HG02884 (cell line): ENCODE measurements around the gene SEMA6D.

Experiments
- ATAC-seq: cut with Tn5 transposase; IDR thresholded peaks from one replicate; pipeline ENCODE4 v1.9.1; 2021; ENCODE audit warnings: mild to moderate bottlenecking, moderate library complexity; ENCODE audit not compliant: unreplicated experiment

Gene SEMA6D

DNA sequence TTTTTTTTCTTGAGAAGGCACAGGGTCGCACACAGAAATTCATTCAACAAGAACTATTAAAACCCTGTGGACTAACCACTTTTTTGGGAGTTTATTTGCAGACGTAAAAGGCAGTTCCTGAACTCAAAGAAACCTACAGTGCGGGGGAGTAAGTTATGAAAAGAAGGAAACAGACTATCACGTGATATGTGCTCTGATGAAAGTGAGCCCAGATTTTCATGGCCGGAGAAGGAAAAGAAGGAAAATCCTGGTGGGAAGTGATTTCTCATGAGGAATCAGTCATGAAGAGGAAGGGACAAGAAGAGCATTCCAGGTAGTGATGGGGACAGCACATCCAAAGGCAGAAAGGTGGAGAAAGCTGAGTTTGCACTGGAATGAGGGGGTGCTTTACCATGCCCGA lies 26.1 kb downstream of the SEMA6D start:
- no peak for ATAC-seq

DNA sequence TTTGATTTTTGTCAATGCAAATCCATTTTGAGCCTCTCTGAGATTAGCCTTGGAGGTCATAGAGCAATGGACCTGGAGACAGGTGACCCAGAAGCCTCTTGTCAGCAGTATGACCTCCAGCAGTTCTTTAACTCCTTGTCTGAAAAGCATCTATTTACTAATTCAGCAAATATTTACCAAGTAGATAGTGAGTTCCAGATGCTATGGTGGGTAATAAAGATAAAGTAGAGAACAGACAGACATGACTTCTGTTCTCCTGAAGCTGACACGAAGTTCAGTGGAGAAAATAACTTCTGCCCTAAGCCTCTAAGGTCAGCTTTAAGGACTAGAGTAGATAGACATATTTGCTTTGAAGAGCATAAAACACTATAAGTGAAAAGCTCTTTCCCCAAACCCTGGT lies 26.6 kb downstream of the SEMA6D start:
- no peak for ATAC-seq

DNA sequence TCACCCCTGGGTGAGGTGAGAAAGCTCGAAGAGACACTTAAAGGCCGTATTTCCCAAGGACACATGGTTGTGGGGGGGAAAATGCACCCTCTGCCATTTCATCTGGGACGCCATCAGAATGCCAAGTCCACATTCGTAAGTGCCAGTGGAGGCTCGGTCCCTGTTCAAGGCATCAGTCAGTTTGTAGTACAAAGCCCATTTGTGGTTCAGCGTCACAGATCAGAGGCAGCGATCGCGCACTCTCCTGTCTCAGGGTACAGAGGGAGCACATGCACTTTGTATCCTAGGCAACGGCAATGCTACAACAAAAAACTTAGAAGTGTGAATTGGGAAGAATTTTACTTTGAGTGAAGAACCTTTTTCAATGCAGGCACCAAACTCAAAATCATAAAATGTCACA lies 27.2 kb downstream of the SEMA6D start:
- no peak for ATAC-seq

DNA sequence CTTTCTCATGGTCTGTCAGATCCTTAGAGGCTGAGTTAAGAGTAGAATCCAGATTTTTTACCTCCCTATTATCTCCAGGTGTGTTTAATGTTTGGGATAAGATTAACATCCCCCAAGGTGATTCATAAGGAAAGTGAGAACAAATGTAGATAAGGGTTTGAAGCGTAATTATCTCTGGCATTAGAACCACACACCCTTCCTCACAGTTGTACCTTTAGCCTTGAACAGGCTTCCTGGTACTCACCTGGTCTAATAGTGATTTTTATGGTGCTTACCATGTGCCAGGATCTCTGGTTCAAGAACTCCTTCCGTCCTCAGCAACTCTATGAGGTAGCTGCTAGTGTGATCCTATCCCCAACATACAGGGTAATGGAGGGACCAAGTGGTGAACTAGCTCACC lies 27.7 kb downstream of the SEMA6D start:
- no peak for ATAC-seq

DNA sequence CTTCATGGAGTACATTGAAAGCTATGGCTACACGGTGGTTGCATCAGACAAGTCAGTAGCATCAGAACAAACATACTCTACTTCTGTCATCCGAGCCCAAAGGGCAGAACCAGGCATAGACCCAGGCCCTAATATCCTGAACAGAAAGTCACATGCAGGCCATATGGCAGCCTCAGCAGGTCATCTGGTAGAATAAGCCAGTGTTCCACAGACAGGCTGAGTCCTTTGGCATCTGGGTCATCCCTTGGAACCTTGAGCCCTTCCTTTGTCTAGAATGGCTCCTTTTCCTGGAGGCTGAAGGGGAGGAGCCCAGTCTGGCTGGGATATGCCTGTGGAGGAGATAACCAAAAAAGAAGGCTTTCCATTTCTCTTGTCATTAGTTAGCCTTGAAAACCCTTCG lies 29.2 kb downstream of the SEMA6D start:
- ATAC-seq: no peak

DNA sequence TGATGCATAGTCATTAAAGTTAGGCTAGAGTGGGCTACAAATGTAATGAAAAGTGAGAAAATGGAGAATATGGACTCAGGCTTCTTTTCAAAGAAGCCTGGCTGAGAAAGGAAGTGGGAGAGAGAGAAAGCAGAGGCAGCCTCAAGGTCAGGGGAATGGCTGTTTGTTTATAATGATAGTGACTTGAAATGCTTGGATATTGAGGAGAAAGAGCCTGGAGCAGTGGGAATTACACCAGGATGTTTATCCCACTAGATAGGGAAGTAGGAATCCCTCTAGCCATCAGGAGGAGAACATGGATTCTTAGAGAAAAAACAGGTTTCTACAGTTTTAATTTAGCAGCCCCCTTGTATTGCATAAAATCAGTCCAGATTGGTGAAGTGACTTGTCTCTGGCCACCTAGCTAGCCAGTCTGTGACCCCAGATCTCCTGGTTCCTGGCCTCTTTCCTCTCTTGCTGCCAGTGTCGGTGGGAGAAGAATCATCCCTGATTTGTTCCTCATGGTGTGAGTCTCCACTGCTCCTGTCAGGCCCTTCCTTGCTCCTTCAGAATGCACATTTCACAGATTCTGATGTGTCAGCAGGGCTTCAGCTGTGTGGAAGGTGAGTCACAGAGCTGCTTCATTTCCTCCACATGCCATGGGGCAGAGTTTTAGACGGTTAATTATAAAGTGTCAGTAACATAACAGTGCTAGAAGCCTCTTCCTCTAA lies 32.9 kb downstream of the SEMA6D start:
- ATAC-seq: no peak

DNA sequence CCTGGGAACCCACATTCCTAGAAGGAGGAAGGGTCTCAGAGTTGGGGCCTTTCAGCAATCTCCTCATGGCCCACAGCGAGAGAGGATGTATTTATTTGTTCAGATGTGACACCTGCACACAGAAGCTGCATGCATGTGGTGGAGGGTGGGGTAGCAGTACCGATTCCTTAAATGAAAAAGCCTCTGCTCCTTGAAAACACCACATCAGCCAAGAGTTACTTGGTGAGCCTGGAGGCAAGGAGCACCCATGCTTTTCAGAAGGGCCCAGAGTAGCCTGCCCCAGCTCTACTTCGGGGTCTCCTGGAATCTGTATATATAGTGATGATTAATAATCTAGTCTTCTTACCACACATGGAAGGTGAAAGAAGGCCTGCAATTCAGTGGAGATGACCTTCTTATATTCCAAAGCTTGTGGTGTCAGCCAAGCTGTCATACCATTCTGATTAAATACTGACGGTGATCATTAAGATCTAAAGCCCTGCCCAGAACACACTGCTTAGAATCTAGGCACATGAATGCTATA lies 33.5 kb downstream of the SEMA6D start:
- ATAC-seq: no peak

DNA sequence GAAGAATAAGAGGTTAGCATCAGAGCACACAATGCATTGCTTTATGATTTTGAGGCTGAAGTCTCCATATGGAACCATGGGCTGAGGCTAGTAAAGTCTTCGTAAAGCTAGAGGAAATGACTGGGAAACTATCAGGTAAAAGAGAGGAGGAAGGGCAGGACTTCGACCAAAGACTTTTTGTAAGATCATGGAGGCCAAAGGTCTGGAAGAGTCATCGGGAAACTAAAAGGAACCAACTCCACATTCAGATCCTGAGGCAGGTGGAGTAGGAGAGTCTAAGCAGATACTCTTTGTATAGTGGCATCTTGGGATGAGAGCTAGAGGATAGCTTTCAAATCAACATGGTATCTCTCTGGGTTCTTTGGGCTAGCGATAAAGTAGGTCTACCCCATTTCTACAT lies 36.3 kb downstream of the SEMA6D start:
- no peak for ATAC-seq

DNA sequence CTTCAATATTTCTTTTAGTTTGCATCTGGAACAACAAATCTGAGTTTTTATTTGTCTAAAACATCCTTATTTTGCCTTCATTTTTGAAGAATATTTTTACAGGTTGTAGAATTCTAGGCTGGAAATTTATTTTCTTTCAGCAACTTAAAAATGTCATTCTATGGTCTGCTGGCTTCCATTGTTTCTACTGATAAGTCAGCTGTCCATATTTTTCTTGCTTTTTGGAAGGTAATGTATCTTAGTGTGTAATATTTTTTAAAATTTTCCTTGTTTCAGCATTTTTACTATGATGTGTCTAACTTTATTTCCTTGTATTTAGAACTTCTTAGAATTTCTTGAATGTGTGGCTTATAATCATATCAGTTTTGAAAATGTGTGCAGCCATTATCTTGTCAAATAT lies 37.0 kb downstream of the SEMA6D start:
- no peak for ATAC-seq

DNA sequence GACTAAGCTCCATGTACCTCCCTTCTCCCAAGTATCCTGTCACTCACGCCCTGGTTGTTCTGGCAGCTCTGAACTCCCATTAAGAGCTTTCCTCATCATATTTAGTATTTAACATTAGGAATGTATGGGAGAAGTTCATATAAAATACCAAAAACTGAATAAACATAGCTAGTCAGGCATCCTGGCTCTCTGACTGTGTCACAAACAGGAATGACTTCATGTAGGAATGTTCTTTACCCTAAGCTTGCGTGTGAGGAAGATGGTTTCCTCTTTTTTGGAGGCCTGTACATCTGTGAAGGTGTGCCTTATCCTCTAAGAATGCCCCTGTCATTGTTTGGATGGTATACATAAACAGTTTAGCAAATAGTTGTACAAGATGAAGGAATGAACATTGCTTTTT lies 38.6 kb downstream of the SEMA6D start:
- ATAC-seq: no peak

DNA sequence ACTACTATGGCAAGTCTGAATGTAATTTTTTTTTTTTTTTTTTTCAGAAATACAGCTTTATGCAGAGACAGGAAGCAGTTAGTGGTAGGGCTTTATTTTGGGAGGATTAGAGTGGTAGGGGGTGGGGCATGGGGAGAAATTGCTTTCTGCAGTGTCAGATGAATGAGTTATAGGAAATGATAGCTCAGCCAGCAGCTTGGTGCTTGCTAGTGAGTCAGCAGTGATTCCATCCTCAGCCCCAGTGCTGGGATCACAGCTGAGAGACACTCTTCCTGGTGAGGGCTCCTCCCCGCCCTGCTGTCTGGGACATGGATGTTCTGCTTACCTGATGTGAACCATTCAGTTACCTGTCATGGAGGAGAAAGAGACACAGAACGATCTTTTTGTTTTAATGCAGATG lies 39.6 kb downstream of the SEMA6D start:
- no peak for ATAC-seq

DNA sequence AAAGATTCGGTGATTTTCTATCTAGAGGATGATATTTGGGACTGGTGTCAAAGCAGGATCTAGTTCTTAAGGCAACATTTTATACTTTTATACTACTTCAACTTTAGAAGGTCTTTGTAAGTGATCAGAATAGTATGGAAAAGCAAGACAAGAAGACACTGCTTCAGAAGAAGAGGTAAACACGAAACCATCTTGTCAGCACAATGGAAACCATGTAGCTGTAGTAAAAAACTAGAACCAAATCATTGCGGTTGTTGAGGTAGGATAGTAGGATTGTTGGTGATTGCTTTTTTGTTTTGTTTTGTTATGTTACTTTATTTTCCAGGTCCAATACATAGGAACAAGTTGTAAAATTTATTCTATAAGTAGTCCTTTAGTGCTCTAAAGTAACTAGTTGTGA lies 40.0 kb downstream of the SEMA6D start:
- no peak for ATAC-seq

DNA sequence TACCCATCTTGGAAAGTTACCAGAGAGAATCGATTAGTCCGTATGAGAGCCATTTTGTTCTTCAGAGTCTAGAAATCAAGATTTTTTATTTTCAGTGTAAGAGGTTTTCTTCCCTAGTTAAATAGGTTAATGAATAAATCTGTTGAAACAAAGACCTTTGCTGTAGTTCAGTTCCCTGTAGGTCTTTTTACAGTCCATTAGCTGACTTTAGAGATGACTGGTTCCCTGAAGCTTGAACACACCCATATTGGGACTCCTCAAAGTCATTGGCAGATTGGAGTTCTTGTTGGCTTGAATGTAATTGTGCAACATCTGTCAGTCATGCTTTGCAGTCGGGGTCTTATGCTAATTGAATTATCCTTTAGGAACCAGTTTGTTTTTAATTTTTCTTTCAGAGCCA lies 45.3 kb downstream of the SEMA6D start:
- ATAC-seq: no peak

DNA sequence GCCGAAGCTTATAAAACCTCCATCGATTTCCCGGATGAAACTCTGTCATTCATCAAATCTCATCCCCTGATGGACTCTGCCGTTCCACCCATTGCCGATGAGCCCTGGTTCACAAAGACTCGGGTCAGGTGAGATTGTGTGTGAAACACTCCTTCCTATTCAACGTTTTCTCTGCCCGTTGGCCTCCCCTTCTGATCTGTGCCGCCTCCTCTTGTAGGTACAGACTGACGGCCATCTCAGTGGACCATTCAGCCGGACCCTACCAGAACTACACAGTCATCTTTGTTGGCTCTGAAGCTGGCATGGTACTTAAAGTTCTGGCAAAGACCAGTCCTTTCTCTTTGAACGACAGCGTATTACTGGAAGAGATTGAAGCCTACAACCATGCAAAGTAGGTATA lies 47.4 kb downstream of the SEMA6D start:
- ATAC-seq: no peak

DNA sequence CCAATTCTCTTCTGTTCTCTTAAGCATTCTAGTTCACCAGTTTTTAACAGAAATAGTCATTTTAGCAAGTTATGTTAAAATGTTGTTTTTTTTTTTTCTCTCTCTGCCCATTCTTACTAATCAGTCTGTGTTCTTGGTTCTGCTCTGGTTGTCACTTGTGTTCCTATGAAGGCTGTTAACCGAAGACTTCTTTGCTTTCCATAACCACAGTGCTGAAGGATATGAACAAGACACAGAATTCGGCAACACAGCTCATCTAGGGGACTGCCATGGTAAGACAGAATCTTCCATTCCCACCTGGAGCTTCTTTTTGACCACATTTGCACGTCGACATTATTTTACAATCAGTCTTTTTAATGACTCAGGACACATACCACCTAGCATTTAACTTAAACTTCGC lies 49.1 kb downstream of the SEMA6D start:
- ATAC-seq: no peak

DNA sequence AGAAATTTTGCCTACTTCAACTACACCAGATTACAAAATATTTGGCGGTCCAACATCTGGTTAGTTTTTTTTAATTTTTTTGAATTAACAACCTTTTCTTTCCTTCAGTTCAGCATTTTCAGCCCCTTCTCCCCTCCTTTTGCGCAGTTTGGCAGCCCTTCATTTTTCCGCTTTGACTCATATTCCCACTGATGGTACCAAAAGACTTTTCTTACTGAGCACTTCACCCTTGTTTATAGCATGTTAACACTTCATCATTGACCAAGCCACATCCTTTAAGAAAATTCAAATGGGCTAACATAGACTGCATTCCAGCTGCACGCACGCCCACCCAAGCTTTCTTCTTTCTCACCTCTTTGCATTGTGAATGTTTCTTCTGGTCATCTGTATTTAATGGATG lies 49.7 kb downstream of the SEMA6D start:
- no peak for ATAC-seq

DNA sequence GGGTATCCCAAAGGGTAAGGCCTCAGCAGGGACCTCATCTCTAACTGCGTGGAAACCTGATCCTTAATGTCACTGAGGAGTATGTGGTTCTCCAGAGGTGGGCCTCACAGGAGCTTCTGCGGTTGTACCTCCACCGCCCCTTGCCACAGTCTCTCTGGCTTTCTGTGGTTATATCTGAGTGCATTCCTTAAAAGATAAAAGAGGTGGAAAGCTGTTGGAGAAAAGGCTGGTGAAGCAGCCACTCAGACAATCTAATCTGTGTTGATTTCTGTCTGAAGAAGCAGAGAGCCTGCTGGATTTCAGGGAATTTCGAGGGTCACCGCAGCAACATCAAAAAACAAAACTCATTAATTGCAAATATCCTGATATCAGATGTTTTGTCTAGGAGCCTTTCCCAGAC lies 51.4 kb downstream of the SEMA6D start:
- ATAC-seq: no peak

DNA sequence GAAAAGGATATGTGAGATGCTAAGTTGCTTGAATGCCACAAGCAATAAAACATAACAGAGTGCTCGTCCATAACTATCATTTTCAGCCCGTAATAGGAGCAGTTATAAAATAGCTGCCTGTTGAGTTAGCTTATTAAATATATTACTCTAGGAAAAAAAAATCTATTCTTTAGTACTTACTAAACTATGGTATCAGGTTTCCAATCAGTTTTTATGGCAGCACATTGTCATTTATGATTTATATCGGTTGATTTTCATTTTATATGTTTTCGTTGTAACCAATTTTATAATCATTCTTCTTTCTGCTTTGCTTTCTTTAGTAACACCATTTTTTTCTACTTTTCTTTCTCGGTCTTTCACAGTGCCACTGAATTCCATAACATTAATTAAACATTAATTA lies 51.9 kb downstream of the SEMA6D start:
- no peak for ATAC-seq

DNA sequence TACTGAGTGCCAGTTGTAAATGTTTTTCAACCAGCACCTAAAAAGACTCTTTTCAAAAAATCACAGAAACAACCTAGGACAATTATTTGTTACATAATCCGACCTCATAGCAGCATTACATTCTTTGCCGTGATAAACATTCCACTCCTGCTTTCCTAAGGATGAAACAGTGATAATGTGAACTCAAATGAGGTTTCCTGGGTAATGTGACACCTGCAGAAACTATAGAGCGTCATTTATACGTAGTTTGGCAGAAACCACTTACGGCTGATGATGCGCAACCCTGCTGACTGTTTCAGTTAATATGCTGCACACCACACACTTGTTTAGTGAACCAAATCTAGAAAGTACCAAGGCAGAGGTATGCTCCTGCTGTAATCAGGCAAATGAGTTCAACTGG lies 55.8 kb downstream of the SEMA6D start:
- no peak for ATAC-seq

DNA sequence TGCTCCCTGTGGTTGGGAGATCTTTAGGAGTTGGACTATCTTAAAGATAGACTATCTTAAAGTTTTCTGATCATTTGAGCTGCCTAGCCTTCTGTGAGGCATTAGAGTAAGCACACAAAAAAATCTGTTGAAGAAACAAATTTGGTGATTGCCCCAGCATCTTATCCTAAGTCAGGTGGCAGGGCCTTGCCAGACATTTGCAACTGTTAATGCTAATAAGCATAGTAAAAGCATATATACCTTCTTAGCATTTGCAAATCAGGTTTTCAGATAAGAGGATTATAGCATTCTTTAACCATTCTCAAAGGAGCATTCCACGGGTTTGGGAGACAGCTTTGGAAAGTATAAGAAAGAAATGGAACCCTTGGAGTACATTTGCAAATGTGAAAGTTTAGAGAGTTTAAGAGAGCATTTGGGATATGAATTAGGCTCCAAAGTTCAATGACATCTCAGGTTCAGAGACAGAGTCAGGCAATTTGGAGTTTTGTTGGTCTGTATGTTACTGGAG lies 61.0 kb downstream of the SEMA6D start:
- ATAC-seq: no peak

DNA sequence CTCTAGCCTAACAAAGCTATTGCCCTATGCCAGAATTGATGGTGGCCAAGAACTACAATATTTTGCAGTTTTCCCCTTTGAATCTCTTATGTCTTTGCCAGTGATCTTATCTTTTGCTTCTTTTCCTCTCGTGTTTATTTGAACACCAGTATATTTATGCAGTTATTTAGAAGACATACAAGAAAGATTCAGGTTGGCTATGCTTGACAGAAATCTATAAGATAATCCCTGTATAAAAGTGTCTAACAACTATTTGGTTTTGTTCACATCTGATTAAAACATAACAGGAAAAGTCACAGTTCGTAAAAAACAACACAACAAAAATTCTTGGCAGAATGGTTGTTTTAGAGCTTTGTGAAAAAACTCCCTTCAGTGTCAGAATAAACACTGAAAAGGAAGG lies 63.7 kb downstream of the SEMA6D start:
- ATAC-seq: no peak

DNA sequence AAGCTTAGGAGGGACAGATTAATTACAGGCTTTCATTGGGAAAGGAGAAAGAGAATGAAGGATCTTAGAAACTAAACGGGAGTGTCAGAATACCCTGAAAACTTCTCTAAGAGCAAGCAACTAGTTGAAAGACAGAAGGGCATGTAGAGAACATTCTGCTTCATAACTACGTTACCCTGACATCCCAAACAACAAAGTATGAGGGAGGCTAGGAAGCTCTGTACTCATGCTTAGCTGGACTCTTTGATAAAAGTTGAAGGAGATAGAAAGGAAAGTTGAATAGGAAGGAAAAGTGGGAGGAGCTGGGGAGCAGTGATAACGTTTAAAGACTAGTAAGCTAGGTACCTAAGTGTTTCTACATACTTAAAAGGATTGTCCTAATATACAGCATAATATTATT lies 64.2 kb downstream of the SEMA6D start:
- ATAC-seq: no peak

DNA sequence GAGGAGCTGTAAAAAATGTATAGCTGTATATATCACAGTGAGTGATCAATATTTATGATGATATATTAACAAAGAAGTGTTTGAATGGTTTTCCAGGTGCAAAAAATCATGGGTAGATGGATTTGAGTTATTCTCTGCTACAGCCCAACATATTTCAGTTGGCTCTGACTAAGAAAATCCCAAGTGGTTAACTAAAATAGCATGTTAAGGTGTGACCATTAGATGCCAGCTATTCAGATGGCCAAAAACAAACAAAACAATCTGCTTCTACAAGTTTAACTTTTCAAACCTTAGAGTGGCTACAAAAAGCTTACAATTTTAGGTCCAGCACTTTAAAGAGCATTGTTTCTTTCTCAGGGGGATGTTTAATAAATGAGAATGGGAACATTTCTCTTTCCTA lies 67.5 kb downstream of the SEMA6D start:
- ATAC-seq: no peak
